NCI-H2227 (cell line): ENCODE results near the gene PCLO.
"Not testable (repeated sequence)": the region's sequence is repeated elsewhere in the genome, so short reads cannot be mapped to it uniquely, and the experiment has no call there.

ENCODE experiments used
- DNase-seq: peaks from one replicate; lab custom pipeline; 2025; ENCODE audit not compliant: unreplicated experiment; lab: John Stamatoyannopoulos, UW

PCLO gene

GRCh38 chr7:82965088-82966036, 197.3 kb downstream of the PCLO start:
- DNase-seq: no peak

- DNase-seq: no peak
These were observed 198.4 kb downstream of the PCLO start for GRCh38 chr7:82964150-82964882.

GRCh38 chr7:82961240-82961639, 201.4 kb downstream of the PCLO start:
- DNase-seq: no peak

- no peak for DNase-seq
These were observed 203.2 kb downstream of the PCLO start for GRCh38 chr7:82959528-82959927.

GRCh38 chr7:82957521-82957920, 205.2 kb downstream of the PCLO start:
- no peak for DNase-seq

DNA sequence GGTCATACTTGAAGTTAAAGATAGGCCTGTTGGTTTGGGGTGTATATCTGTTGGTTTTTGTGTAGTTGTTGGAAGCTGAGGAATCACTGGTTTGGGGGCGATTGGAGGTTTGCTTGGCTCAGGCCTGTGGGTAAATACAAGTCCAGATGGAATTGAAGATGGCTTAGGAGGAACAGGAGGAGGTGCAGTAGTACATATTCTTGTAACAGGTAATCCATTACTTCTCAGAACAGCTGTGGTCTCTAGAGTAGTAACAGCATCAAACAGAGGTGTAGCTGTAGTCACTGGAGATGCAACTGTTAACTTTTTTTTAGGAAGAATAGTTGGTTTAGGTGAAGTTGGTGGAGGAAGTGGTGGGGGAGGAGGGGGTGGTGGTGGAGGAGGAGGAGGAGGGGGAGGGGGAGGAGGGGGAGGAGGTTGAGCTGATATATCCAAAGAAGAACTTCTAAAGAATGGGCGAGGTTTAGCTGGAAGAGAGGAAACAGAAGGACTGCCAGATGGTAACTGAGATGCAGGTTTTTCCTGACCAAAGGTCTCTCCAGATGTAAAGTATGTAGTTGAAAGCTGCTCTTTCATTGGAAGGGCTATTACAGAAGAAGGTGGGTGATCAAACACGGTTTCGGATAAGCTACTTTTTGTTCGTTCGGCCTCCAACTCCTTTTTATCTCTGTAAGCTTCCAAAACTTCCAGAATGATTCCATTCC, 209.2 kb downstream of the PCLO start:
- no peak for DNase-seq

GRCh38 chr7:82950436-82950835, 212.2 kb downstream of the PCLO start:
- no peak for DNase-seq

- no peak for DNase-seq
These were observed 217.2 kb downstream of the PCLO start for GRCh38 chr7:82945480-82945879.

DNA sequence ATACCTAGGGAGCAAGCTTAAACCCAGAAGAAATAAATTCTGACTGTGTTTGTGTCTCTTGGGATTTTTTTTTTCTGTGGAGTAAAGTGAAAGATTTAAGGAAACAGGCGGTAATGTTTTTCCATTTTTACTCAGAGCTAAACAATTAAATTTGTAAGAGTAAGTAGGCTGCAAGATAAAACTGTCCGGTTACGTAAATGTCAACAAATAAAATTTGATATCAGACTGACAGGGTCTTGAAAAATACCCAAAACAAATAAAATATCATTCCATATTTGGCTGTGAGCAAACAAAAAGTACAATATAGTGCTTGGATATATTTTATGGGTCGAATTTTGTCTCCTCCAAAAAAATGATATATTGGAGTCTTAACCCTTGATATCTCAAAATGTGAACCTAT, 217.6 kb downstream of the PCLO start:
- no peak for DNase-seq

GRCh38 chr7:82932516-82932915, 230.2 kb downstream of the PCLO start:
- no peak for DNase-seq

DNA sequence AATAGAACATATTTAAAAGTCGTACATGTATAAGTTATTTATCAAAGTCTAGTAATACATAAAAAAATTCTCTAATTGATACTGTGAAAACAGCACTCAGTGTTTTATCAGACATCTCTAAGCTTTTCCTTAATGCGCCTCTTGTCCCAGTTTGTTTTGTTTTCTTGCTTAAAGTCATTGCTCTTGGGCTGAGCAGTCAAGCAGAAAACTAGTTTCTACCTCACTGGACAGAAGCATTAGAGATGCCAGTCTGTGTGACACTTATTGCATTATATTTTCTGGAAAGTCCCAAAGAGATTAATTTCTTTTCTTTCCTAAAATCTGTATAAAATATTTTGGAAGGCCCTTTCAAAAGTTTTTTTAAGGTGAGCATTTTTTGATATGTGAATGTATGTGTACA, 236.2 kb downstream of the PCLO start:
- no peak for DNase-seq

DNA sequence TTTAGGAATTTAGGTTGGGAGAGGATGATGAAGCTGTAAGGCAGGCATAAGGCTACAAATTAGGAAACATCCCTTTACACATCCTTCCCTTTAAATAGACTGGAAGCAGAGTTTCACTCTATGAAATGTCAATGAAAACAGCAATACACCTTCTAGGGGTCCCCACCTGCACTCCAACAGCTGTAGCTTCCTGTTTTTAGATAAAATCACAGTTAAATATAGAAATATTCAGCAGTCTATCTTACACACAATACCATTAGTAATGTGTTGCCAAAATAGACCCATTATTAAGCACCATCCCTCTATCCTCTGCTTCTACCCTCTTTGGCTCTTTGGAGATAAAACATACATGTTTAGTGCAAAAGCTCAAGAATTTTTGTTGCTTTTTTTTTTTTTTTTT, 237.4 kb downstream of the PCLO start:
- no peak for DNase-seq

- no peak for DNase-seq
These were observed 256.2 kb downstream of the PCLO start for GRCh38 chr7:82906502-82906901.

DNA sequence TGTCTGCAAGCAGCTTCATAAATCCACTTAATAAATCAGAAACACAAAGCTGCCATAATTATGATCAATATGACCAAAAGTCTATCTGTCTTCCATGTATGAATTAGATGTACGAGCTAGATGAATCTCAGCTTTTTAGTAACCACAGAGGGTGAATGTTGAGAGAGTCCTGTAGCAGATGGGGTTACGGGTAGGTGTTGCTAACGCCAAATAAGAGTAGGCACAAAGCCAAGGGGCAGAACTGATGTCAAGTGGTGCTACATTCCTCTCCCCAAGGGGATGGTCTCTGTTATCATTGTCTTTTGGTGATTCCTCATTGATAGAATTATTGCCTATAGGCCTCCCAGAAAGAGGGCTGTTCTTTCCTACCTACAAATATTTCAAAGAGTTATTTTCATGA, 257.8 kb downstream of the PCLO start:
- no peak for DNase-seq

GRCh38 chr7:82901098-82901497, 261.6 kb downstream of the PCLO start:
- not testable (repeated sequence) for DNase-seq

- no peak for DNase-seq
These were observed 265.2 kb downstream of the PCLO start for GRCh38 chr7:82897500-82897899.

DNA sequence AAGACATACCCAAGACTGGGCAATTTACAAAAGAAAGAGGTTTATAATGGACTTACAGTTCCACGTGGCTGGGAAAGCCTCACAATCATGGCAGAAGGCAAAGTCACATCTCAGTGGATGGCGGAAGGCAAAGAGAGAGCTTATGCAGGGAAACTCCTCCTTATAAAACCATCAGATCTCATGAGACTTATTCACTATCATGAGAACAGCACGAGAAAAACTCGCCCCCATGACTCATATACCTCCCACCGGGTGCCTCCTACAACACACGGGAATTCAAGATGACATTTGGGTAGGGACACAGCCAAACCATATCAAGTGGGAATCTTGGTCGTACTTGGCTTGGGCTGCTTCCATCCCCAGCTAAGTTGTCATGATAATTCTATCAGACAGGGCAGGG, 268.3 kb downstream of the PCLO start:
- DNase-seq: not testable (repeated sequence)

GRCh38 chr7:82886324-82886723, 276.4 kb downstream of the PCLO start:
- no peak for DNase-seq

- no peak for DNase-seq
These were observed 296.8 kb downstream of the PCLO start for GRCh38 chr7:82865856-82866255.

DNA sequence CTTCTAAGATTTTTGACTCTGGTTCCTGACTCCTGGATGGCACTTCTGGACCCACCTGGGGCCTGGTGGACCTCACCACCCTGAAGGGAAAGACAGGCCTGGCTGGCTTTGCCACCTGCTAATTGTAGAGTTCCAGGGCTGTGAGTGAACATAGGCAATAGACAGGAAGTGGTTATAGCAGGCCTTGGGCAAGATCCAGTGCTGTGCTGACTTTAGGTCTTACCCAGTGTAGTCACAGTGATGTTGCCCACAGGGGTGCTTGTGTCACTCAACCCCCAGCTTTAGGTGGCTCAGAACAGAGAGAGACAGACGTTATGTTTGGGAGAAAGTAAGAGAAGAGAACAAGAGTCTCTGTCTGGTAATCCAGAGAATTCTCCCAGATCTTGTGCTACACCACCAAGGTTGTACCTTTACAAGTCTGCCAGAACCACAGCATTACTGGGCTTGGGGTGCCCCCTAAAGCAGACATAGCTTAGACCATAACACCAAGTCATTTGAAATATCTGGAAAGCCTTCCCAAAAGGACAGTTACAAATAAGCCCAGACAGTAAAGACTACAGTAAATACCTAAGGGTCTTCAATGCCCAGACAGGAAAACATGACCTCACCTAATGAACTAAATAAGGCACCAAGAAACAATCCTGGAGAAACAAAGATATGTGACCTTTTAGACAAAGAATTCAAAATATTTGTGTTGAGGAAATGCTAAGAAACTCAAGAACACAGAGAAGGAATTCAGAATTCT, 303.4 kb downstream of the PCLO start:
- no peak for DNase-seq

DNA sequence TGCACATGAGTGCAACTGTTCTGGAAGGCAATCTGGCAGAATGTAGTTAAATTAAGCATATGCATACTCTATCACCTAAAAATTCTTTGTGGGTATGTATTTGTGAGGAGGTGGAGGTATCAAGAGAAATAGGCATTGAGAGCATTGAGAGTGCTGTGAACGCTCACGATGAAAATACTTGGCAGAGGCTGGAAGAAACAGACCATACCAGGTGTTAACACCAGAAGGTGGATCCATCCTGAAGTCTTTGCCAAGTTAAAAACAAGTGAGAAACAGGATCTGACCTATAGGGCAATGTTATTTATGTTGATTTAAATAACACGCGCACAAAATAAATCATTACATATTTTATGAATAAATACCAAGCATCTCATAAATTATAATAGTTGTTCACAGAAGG, 311.6 kb downstream of the PCLO start:
- DNase-seq: no peak
